Measurements from ENCODE around the gene DENND1C. TPM values are rescaled to one million over a fixed set of nuclear protein-coding genes. Genes with fewer than 3 reads are reported as not detected.

DENND1C gene
- total and polyA plus RNA-seq, 9 of the 15 experiments (the other 6 are each of a cell fraction or from before 2014, with no cell fraction given), result 0.03 to 1.2 (median 0.32) TPM; not detected in 1

GRCh38 chr19:6465663-6466062, 15.9 kb downstream of the DENND1C start:
- intact Hi-C loops (cut with micrococcal nuclease) (no loop called here), in situ Hi-C loops (cut with MboI) (no loop called here)
- no peaks in the 10 kb centered on the region for H3K9me3 ChIP-seq (replicated peaks; ENCODE audit: control insufficient read depth, insufficient read depth, low read depth, low read length)
- H3K4me3 ChIP-seq, result no peak overlapping the region
- no peak for DNase-seq (ENCODE audit: extremely low read depth in 1 of 4, low spot score in 3 of 4)
- 5% methylated on average over 8 of the region's 8 CpGs for WGBS (ENCODE audit: insufficient coverage, low coverage, missing lambda C conversion rate)
- no peak for ATAC-seq
- H3K79me2 ChIP-seq (ENCODE audit: control insufficient read depth, insufficient read depth, low read length), result no peaks in the 10 kb centered on the region
- no TSS peak for BruUV-seq (replicated peaks)
- H3K27me3 ChIP-seq (ENCODE audit: control insufficient read depth in 2 of 2, insufficient read depth in 2 of 2, low read length in 2 of 2), result peaks cover 8 to 21% of the 10 kb centered on the region in 2 experiments
- no peaks in the 10 kb centered on the region for H3K9me1 ChIP-seq (ENCODE audit: control insufficient read depth, insufficient read depth, low read length)
- no peak for FAIRE-seq
- H3K27ac ChIP-seq (ENCODE audit: extremely low read depth, low read depth, low read length), result no peak overlapping the region
- no peak overlapping the region for H3K4me2 ChIP-seq (ENCODE audit: insufficient read depth, low read length)
- H4K20me1 ChIP-seq (replicated peaks; ENCODE audit: control insufficient read depth, insufficient read depth, low read length), result no peaks in the 10 kb centered on the region
- POLR2A ChIA-PET, result interaction anchor here (1.3 kb wide), 2 partner anchors 8 to 21 kb away, joined by 3 to 4 read pairs; no protein-coding TSS in a partner anchor
- TF ChIP-seq NR3C1 (CRISPR knock-in tag; IDR thresholded peaks at IDR 0.05), result no peak
- no peak for TF ChIP-seq CREB1 (IDR thresholded peaks at IDR 0.05)
- no peak for TF ChIP-seq CREB1 (CRISPR knock-in tag; IDR thresholded peaks at IDR 0.05)
- TF ChIP-seq ZKSCAN8 (CRISPR knock-in tag; IDR thresholded peaks at IDR 0.05), result no peak
- TF ChIP-seq ARID3A (IDR thresholded peaks at IDR 0.05; ENCODE audit: borderline replicate concordance, low read depth, low read length), result no peak
- TF ChIP-seq NELFE (IDR thresholded peaks at IDR 0.05; ENCODE audit: insufficient read depth, insufficient read length), result no peak
- TF ChIP-seq CCAR2 (IDR thresholded peaks at IDR 0.05; ENCODE audit: low read depth, low read length), result no peak
- no peak for TF ChIP-seq ZNF354B (CRISPR knock-in tag; IDR thresholded peaks at IDR 0.05)
- TF ChIP-seq IRF2 (CRISPR knock-in tag; IDR thresholded peaks at IDR 0.05), result no peak
- no peak for TF ChIP-seq KLF1 (tag; IDR thresholded peaks at IDR 0.05)
- TF ChIP-seq DEAF1 (CRISPR knock-in tag; IDR thresholded peaks at IDR 0.05), result no peak
- H3K36me3 ChIP-seq (ENCODE audit: control insufficient read depth, insufficient read depth, low read length), result no peaks in the 10 kb centered on the region
- CTCF ChIA-PET (ENCODE audit: low intra/inter-chr PET ratio), result no interaction called here
- H3K4me1 ChIP-seq (replicated peaks in 1 of 2; ENCODE audit: control insufficient read depth in 2 of 2, insufficient read depth in 2 of 2, low read length in 2 of 2), result peaks cover 3 to 26% of the 10 kb centered on the region in 2 experiments; a peak in 3 of 5 replicates
- H2AFZ ChIP-seq (ENCODE audit: low read depth, low read length), result no peak overlapping the region
- no peak overlapping the region for H3K9ac ChIP-seq (ENCODE audit: insufficient read depth in 1 of 2, low read depth in 2 of 2, low read length in 2 of 2)

All from K562 (cell line).